ENCODE measurements around the gene UBE2Z.

UBE2Z gene

DNA sequence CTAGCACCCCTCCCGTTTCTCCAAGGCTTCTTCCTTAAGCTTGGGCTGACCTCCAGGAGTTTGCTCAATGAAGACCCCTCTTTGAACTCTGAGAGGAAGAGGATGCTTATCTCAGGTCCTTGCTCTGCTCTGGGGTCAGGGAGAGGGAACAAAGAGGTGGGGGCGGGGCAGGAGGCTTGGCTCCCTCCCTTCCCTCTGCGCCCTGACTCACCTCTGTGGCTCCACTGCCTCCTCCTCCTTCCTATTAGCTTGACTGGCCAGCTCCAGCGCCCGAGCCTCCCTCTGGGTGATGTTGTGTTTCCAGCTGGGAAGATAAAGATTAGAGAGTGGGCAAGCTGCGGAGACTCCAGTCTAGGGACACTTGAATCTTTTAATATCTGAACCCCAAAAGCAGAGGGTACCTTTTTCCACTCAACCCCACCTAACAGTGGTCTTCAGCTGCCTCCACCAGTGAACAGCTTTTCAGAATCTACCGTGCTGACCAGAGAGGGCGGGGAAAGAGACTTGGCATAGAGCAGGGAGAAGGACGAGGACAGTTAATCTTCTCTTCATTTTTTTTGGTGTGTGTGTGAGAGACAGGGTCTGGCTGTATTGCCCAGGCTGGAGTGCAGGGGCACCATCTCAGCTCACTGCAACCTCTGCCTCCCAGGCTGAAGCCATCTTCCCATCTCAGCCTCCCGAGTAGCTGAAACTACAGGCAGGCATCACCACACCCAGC, 53.5 kb downstream of the UBE2Z start:
- DNase-seq: no peak

DNA sequence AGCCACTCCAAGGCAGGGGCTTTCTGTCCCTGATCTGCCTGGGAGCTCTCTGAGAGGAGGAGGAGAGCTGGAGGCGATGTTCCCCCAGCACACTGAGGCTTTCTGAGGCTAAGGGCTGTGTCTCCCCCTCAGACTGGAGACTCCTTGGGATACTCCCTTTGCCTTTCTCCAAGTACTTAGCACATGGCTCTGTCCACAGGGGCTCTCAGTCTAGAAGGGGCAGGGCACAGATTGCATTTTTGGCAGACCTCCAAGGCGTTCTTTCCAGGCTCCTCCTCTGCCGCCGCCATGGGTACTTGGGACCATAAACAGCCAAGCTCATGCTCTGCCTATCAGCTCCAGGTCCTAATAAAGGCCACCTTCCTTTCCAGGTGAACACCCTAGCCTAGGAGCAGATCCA, 62.0 kb downstream of the UBE2Z start:
- no peak for DNase-seq

DNA sequence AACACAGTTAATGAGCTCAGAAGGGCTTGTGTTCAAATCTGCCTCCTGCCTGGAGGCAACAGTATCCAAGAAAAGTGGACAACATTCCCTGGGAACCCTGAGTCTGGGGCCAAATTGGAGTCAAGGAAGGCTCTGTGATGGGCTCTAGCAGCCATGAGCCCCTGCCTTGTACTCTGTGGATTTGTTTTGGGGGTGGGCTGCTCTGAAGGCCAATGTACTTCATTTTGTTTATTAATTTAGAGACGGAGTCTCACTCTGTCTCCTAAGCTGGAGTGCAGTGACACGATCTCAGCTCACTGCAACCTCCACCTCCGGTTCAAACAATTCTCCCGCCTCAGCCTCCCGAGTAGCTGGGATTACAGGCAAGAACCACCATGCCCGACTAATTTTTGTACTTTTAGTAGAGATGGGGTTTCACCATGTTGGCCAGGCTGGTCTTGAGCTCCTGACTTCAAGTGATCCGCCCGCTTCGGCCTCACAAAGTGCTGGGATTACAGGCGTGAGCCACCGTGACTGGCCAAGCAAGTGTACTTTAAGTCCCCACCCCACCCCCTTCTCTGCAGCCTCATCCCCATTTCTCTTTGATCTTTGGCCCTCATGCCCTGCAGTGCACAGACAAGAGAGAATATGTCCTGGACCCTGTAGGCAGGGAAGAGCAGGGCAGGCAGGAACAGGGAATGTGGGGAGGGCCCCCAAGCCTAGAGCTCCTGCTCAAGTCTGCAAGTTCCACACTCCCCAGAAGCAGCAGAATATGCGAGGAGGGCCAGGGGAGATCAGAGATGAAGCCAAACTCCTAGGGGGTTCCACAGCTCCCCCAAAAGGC, 62.9 kb downstream of the UBE2Z start:
- DNase-seq: no peak

DNA sequence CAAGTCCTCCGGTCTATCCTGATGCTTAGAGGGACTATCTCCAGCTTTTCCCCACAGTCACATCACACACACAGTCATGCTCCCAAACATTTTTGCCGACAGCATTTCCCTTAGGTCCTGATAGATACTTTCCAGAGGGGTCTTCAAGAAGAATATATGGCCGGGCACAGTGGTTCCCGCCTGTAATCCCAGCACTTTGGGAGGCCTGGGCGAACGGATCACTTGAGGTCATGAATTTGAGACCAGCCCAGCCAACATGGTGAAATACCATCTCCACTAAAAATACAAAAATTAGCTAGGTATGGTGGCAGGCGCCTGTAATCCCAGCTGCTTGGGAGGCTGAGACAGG, 64.5 kb downstream of the UBE2Z start:
- DNase-seq: no peak

DNA sequence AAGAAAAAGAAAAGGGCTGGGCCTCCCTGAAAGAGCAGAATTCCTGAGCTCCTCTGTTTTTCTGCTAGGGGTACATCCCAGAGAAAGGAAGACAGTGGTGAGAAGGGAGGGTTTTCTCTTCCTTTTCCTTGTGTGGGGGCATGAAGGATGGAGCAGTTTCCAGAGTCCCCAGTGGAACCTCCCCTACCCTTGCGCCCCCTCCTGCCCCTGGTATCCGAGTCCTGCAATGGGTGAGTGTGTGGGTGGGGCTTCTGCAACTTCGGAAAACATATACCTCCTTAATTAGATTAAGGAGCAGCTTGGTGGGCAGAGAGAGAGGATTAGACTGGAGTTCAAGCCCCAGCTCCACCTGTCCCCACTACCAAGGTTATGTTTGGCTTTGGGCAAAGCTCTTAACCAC, 65.6 kb downstream of the UBE2Z start:
- no peak for DNase-seq
